ACC112 (cell line): ENCODE data around the gene ZNF260.
A peak's percentile ranks its signal among the peaks of the same experiment; 100 is the strongest.
"Not testable (repeated sequence)": the region's sequence is repeated elsewhere in the genome, so short reads cannot be mapped to it uniquely, and the experiment has no call there.

Source experiments
- H2AFZ ChIP-seq: fragments of 200-600 bp; sonication (generic); one replicate; pipeline ENCODE4 v1.6.0; 2017; ENCODE audit warnings: antibody characterized with exemption, low read length; ENCODE audit not compliant: unreplicated experiment
- H3K27ac ChIP-seq: fragments of 200-600 bp; sonication (generic); 2 replicates; pipeline ENCODE4 v1.5.1; 2014; ENCODE audit warnings: low read depth, mild to moderate bottlenecking, antibody characterized with exemption, low read length, moderate library complexity
- H3K27me3 ChIP-seq: fragments of 200-600 bp; sonication (generic); 2 replicates; pipeline ENCODE4 v1.6.1; 2014; ENCODE audit warnings: mild to moderate bottlenecking, antibody characterized with exemption, low read length, moderate library complexity, mixed read lengths; ENCODE audit not compliant: insufficient read depth
- H3K36me3 ChIP-seq: fragments of 200-600 bp; sonication (generic); 2 replicates; pipeline ENCODE4 v1.6.1; 2016; ENCODE audit warnings: mild to moderate bottlenecking, antibody characterized with exemption, low read length, moderate library complexity, mixed read lengths; ENCODE audit not compliant: insufficient read depth
- H3K4me1 ChIP-seq: fragments of 200-600 bp; sonication (generic); one replicate; pipeline ENCODE4 v1.6.1; 2016; ENCODE audit warnings: low read length, mixed read lengths; ENCODE audit not compliant: insufficient read depth, unreplicated experiment, control insufficient read depth
- H3K4me3 ChIP-seq: fragments of 200-600 bp; sonication (generic); 2 replicates; pipeline ENCODE4 v1.5.1; 2014; ENCODE audit warnings: mild to moderate bottlenecking, low read depth, low read length
- H3K79me2 ChIP-seq: fragments of 200-600 bp; sonication (generic); one replicate; pipeline ENCODE4 v1.6.0; 2016; ENCODE audit warnings: low read length; ENCODE audit not compliant: control insufficient read depth, unreplicated experiment, insufficient read depth

ZNF260 gene

GRCh38 chr19:36527873-36528193 lies 238 bp downstream of the ZNF260 start:
- Histone ChIP-seq H3K79me2 (peaks cover 33% of the 10 kb centered on the region), H2AFZ (peak overlapping the region; percentile 68)

DNA sequence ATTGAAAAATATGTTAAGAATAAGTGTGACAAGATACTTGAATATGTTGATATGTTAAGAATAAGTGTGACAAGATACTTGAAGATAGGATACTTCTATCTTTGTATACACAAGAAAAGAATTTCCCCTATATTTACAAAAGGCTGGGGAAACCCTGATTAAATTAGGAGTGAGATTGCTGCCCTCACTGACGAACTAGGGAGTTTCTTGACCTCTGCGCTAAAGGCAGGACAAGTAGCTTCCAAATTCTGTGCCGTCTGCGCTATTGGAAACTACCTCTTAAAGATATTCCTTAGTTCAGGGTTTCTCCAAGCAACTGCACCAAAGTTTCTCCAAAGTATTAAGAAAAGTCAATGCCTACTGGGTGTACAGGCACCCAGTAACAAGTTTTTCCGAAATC lies 730 bp downstream of the ZNF260 start:
- no peaks in the 10 kb centered on the region for H3K4me1 ChIP-seq
- H2AFZ ChIP-seq = peak overlapping the region; percentile 68
- peak overlapping the region; percentile 92 for H3K4me3 ChIP-seq
- no peaks in the 10 kb centered on the region for H3K27me3 ChIP-seq
- peaks cover 18% of the 10 kb centered on the region for H3K36me3 ChIP-seq
- H3K79me2 ChIP-seq = peaks cover 35% of the 10 kb centered on the region
- peak overlapping the region; percentile 93; the same call in 1 of the 2 replicates for H3K27ac ChIP-seq

More at GRCh38 chr19:36527873-36528193, 238 bp downstream of the ZNF260 start:
- H3K27ac ChIP-seq = peak overlapping the region; percentile 93
- no peaks in the 10 kb centered on the region for H3K27me3 ChIP-seq
- peak overlapping the region; percentile 92 for H3K4me3 ChIP-seq
- H3K4me1 ChIP-seq = no peaks in the 10 kb centered on the region
- H3K36me3 ChIP-seq = peaks cover 13% of the 10 kb centered on the region

- Histone ChIP-seq H3K27ac (no peak overlapping the region), H3K79me2 (peaks cover 35% of the 10 kb centered on the region), H3K4me1 (no peaks in the 10 kb centered on the region)
Measured at GRCh38 chr19:36526581-36526980, 1.5 kb downstream of the ZNF260 start.

DNA sequence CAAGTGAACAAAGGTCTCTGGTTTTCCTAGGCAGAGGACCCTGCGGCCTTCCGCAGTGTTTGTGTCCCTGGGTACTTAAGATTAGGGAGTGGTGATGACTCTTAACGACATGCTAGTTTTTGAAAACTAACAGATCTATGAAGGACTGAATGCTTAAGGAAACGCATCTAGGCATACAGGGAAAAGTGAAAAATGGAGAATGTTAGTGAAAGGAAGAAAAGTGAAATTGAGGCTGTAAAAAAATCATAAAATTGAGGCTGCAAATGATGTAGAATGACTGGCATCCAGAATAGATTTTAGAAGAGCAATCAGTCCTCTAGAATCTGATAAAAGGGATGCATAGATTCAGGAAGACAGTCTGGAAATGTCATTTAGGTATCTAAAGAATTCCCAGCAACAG lies 3.5 kb downstream of the ZNF260 start:
- Histone ChIP-seq H3K36me3 (peaks cover 18% of the 10 kb centered on the region), H3K27ac (no peak overlapping the region), H3K4me1 (no peaks in the 10 kb centered on the region), H2AFZ (no peak overlapping the region), H3K79me2 (peaks cover 35% of the 10 kb centered on the region), H3K4me3 (no peak overlapping the region), H3K27me3 (no peaks in the 10 kb centered on the region)

More at GRCh38 chr19:36526581-36526980, 1.5 kb downstream of the ZNF260 start:
- Histone ChIP-seq H2AFZ (no peak overlapping the region), H3K4me3 (peak overlapping the region; percentile 92), H3K36me3 (peaks cover 18% of the 10 kb centered on the region), H3K27me3 (no peaks in the 10 kb centered on the region)

DNA sequence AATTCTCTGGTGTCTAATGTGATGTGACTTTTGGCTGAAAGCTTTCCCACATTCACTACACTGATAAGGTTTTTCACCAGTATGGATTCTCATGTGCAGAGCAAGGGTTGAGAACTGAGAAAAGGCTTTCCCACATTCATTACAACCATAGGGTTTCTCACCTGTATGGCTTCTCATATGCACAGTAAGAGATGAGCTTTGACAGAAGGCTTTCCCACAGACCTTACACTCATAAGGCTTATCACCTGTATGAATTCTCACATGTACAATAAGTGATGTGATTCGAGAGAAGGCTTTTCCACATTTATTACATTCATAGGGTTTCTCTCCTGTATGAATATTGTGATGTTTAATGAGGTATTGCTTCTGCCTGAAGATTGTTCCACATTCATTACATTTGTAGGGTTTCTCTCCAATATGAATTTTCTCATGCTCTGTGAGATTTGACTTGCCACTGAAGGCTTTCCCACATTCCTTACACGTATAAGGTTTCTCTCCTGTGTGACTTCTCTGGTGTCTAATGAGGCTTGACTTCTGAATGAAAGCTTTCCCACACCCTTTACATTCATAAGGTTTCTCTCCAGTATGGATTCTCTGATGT lies 14.0 kb downstream of the ZNF260 start:
- peaks cover 56% of the 10 kb centered on the region for H3K36me3 ChIP-seq
- no peaks in the 10 kb centered on the region for H3K27me3 ChIP-seq
- H3K79me2 ChIP-seq = no peaks in the 10 kb centered on the region
- no peak overlapping the region for H3K27ac ChIP-seq
- H3K4me1 ChIP-seq = no peaks in the 10 kb centered on the region
- H2AFZ ChIP-seq = no peak overlapping the region
- no peak overlapping the region for H3K4me3 ChIP-seq

- Histone ChIP-seq H2AFZ (no peak overlapping the region), H3K79me2 (no peaks in the 10 kb centered on the region), H3K36me3 (peaks cover 4% of the 10 kb centered on the region; the same call in 1 of the 2 replicates), H3K27me3 (no peaks in the 10 kb centered on the region), H3K4me3 (no peak overlapping the region), H3K4me1 (no peaks in the 10 kb centered on the region), H3K27ac (no peak overlapping the region)
Measured at GRCh38 chr19:36508325-36508724, 19.7 kb downstream of the ZNF260 start.

DNA sequence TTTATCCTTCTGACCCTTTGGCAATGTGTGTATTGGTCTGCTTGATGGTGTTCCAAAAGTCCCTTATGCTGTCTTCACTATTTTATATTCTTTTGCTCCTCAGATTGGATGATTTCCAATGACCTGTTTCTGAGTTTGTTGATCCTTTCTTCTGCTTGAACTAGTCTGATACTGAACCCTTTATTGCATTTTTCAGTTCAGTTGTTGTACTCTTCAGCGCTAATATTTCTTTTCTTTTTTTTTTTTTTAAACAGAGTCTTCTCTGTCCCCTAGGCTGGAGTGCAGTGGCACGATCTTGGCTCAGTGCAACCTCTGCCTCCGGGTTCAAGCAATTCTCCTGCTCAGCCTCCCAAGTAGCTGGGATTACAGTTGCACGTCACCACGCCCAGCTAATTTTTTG lies 26.1 kb downstream of the ZNF260 start:
- Histone ChIP-seq H3K4me1 (no peaks in the 10 kb centered on the region), H2AFZ (no peak overlapping the region), H3K79me2 (no peaks in the 10 kb centered on the region), H3K27me3 (no peaks in the 10 kb centered on the region), H3K36me3 (no peaks in the 10 kb centered on the region), H3K4me3 (no peak overlapping the region), H3K27ac (no peak overlapping the region)

DNA sequence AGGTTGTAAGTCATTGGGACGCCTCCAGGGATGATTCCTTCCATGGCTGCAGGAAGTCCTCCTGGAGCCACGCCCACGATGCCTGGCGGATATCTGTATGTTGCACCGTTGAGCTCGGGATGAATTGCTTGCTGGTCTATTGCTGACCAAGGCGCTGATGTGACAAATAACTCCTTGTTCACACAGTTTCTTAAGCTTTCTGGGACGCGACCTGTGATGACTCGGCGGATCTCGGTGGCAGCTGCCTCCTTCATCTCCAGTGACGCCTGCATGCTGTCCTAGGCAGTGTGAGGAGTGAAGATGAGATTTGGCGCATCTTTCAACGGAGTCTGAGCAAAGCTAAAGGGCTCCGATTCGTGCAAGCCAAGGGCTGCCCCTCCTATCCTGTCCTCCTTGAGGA lies 31.1 kb downstream of the ZNF260 start:
- Histone ChIP-seq H3K27me3 (no peaks in the 10 kb centered on the region), H3K4me1 (no peaks in the 10 kb centered on the region)

GRCh38 chr19:36492689-36493453 lies 35.2 kb downstream of the ZNF260 start:
- H3K36me3 ChIP-seq, H3K4me1 ChIP-seq, H2AFZ ChIP-seq, H3K4me3 ChIP-seq, H3K27me3 ChIP-seq, H3K27ac ChIP-seq: not testable (repeated sequence)
- peaks cover 13% of the 10 kb centered on the region for H3K79me2 ChIP-seq

More for the DNA sequence above, 31.1 kb downstream of the ZNF260 start:
- no peak overlapping the region for H3K27ac ChIP-seq
- H2AFZ ChIP-seq = no peak overlapping the region
- no peaks in the 10 kb centered on the region for H3K36me3 ChIP-seq
- H3K79me2 ChIP-seq = no peaks in the 10 kb centered on the region
- H3K4me3 ChIP-seq = no peak overlapping the region

DNA sequence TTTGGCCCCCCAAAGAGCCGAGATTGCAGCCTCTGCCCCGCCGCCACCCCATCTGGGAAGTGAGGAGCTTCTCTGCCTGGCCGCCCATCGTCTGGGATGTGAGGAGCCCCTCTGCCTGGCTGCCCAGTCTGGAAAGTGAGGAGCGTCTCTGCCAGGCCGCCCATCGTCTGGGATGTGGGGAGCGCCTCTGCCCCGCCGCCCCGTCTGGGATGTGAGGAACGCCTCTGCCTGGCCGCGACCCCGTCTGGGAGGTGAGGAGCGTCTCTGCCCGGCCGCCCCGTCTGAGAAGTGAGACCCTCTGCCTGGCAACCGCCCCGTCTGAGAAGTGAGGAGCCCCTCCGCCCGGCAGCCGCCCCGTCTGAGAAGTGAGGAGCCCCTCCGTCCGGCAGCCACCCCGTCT lies 37.2 kb downstream of the ZNF260 start:
- not testable (repeated sequence) for H3K36me3 ChIP-seq, H3K4me1 ChIP-seq, H2AFZ ChIP-seq, H3K27me3 ChIP-seq, H3K4me3 ChIP-seq, H3K27ac ChIP-seq
- peaks cover 13% of the 10 kb centered on the region for H3K79me2 ChIP-seq

GRCh38 chr19:36489920-36490415 lies 38.1 kb downstream of the ZNF260 start:
- H3K27me3 ChIP-seq = no peaks in the 10 kb centered on the region
- peak overlapping the region; percentile 84 for H3K27ac ChIP-seq
- peaks cover 5% of the 10 kb centered on the region for H3K4me1 ChIP-seq
- H2AFZ ChIP-seq = peak overlapping the region; percentile 90
- peak overlapping the region; percentile 95 for H3K4me3 ChIP-seq
- no peaks in the 10 kb centered on the region for H3K36me3 ChIP-seq
- peaks cover 13% of the 10 kb centered on the region for H3K79me2 ChIP-seq
